ENCODE results near the gene MYO7B. TPM values are rescaled to one million over a fixed set of nuclear protein-coding genes. Genes with fewer than 3 reads are reported as not detected.
"Not testable (repeated sequence)": the region's sequence is repeated elsewhere in the genome, so short reads cannot be mapped to it uniquely, and the experiment has no call there.

Gene MYO7B
- total RNA-seq, 1 donor from 2014 or later: 0.04 TPM

- ATAC-seq: not testable (repeated sequence)
Observed at GRCh38 chr2:127524198-127524834, 11.2 kb upstream of the MYO7B start.

- peak; percentile 19 for ATAC-seq
Observed at GRCh38 chr2:127525691-127526131, 9.8 kb upstream of the MYO7B start.

GRCh38 chr2:127526132-127527000, 9.1 kb upstream of the MYO7B start, which contains the start of gene IWS1:
TSS of gene IWS1 (minus strand) at chr2:127526489. CDS start at chr2:127526208, 281 bp downstream.
- peak; percentile 94 for ATAC-seq

- peak; percentile 44 for ATAC-seq
Observed at GRCh38 chr2:127527001-127527804, 8.3 kb upstream of the MYO7B start.

GRCh38 chr2:127528487-127528886, 7.0 kb upstream of the MYO7B start:
- ATAC-seq: no peak

GRCh38 chr2:127529416-127529815, 6.1 kb upstream of the MYO7B start:
- not testable (repeated sequence) for ATAC-seq

GRCh38 chr2:127530245-127531140, 5.0 kb upstream of the MYO7B start:
- ATAC-seq: no peak

GRCh38 chr2:127531221-127531648, 4.2 kb upstream of the MYO7B start:
- ATAC-seq: no peak

- no peak for ATAC-seq
Observed at GRCh38 chr2:127532296-127532695, 3.2 kb upstream of the MYO7B start.

GRCh38 chr2:127535918-127536317, 435 bp downstream of the MYO7B start:
- ATAC-seq: no peak

- no peak for ATAC-seq
Observed at GRCh38 chr2:127536707-127537541, 1.4 kb downstream of the MYO7B start.

GRCh38 chr2:127537644-127538043, 2.2 kb downstream of the MYO7B start:
- ATAC-seq: no peak

- ATAC-seq: no peak
Observed at GRCh38 chr2:127541809-127542208, 6.3 kb downstream of the MYO7B start.

GRCh38 chr2:127542231-127542630, 6.7 kb downstream of the MYO7B start:
- ATAC-seq: no peak

GRCh38 chr2:127543013-127543501, 7.6 kb downstream of the MYO7B start:
- not testable (repeated sequence) for ATAC-seq

- ATAC-seq: no peak
Observed at GRCh38 chr2:127545189-127545588, 9.7 kb downstream of the MYO7B start.

GRCh38 chr2:127545796-127546195, 10.3 kb downstream of the MYO7B start:
- no peak for ATAC-seq

GRCh38 chr2:127546797-127547196, 11.3 kb downstream of the MYO7B start:
- ATAC-seq: no peak

GRCh38 chr2:127551221-127551930, 15.9 kb downstream of the MYO7B start:
- ATAC-seq: no peak

GRCh38 chr2:127552336-127552735, 16.9 kb downstream of the MYO7B start:
- ATAC-seq: no peak
